HUES48 (cell line): ENCODE data around the gene SH2D3A.
"Not testable (repeated sequence)": the region's sequence is repeated elsewhere in the genome, so short reads cannot be mapped to it uniquely, and the experiment has no call there.

Experiments used
- H3K27ac ChIP-seq: one replicate; pipeline ENCODE4 v1.7.0; 2013; ENCODE audit warnings: low read depth, low read length, inconsistent platforms
- H3K27me3 ChIP-seq: 2 replicates; pipeline ENCODE4 v1.6.1; 2013; ENCODE audit warnings: mild to moderate bottlenecking, low read length; ENCODE audit not compliant: control insufficient read depth, insufficient read depth
- H3K36me3 ChIP-seq: 2 replicates; pipeline ENCODE4 v1.6.1; 2013; ENCODE audit warnings: low read length; ENCODE audit not compliant: control insufficient read depth, insufficient read depth
- H3K4me1 ChIP-seq: 2 replicates; pipeline ENCODE4 v1.6.1; 2013; ENCODE audit warnings: mild to moderate bottlenecking, low read length; ENCODE audit not compliant: control insufficient read depth, insufficient read depth
- H3K4me3 ChIP-seq: 2 replicates; pipeline ENCODE4 v1.5.1; 2013; ENCODE audit warnings: mild to moderate bottlenecking, low read depth, low read length
- H3K9ac ChIP-seq: 2 replicates; pipeline ENCODE4 v1.6.1; 2013; ENCODE audit warnings: mild to moderate bottlenecking, low read depth, low read length, moderate library complexity
- H3K9me3 ChIP-seq: 2 replicates; pipeline ENCODE4 v1.6.1; 2013; ENCODE audit warnings: low read length; ENCODE audit not compliant: control insufficient read depth, insufficient read depth

The SH2D3A gene

DNA sequence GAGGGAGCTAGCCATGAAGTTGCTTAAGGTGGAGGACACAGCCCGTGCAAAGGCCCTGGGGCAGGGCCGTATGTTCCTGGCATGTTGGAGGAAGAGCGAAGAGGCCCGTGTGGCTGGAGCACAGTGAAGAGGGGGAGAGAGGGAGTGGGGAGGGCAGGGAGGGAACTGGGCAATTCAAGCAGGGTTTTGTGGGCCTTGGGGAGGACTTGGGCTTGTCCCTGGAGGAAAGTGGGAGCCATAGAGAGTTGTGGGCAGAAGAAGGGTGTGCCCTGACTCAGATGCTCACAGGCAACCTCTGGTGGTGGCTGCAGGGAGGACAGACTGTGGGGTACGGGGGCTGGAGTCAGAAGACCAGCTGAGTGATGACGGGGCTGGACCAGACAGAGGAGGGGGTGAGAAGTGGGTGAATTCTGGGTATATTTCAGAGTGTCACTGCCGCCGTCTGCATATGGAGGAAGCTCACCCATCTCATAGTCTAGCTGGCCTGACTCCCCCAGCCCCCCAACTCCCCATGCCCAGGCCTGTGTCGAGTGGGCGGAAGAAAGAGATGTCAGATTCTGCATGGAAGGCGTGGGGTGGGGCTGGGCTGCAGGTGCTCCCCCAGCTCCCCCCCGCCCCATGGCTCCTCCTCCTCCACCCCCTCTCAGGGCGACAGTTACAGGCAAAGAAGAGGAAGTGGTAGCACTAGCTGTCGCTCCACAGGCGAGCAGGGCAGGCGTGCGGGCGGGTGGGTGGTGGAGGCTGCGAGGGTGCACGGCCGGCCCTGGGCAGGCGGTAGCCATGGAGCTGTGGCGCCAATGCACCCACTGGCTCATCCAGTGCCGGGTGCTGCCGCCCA lies 5.0 kb upstream of the SH2D3A start, which contains the start of gene VAV1:
VAV1 (plus strand) TSS at position 681 of the 838 bp plus-strand sequence; CDS start at position 781, 100 bp downstream.
- Histone ChIP-seq H3K36me3 (no peaks in the 10 kb centered on the region), H3K4me1 (no peaks in the 10 kb centered on the region), H3K27me3 (no peaks in the 10 kb centered on the region), H3K27ac (no peak within 1 kb of the TSS), H3K4me3 (no peak within 1 kb of the TSS), H3K9me3 (peaks cover 5% of the 10 kb centered on the region; the same call in 1 of the 2 replicates), H3K9ac (no peak within 1 kb of the TSS)

DNA sequence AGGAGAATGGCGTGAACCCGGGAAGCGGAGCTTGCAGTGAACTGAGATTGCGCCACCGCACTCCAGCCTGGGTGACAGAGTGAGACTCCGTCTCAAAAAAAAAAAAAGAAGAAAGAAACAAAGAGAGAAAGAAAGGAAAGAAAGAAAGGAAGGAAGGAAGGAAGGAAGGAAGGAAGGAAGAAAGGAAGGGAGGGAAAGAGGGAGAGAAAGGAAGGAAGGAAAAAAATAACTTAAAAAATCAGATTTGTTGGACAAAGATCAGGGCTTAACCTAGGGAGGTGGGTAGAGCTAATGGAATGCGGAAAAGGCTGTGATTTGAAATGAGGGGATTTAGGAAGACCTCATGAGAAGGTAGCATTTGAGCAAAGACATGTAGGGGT lies 4.4 kb upstream of the SH2D3A start:
- not testable (repeated sequence) for H3K9ac ChIP-seq, H3K9me3 ChIP-seq, H3K36me3 ChIP-seq, H3K4me1 ChIP-seq, H3K27ac ChIP-seq, H3K27me3 ChIP-seq, H3K4me3 ChIP-seq

DNA sequence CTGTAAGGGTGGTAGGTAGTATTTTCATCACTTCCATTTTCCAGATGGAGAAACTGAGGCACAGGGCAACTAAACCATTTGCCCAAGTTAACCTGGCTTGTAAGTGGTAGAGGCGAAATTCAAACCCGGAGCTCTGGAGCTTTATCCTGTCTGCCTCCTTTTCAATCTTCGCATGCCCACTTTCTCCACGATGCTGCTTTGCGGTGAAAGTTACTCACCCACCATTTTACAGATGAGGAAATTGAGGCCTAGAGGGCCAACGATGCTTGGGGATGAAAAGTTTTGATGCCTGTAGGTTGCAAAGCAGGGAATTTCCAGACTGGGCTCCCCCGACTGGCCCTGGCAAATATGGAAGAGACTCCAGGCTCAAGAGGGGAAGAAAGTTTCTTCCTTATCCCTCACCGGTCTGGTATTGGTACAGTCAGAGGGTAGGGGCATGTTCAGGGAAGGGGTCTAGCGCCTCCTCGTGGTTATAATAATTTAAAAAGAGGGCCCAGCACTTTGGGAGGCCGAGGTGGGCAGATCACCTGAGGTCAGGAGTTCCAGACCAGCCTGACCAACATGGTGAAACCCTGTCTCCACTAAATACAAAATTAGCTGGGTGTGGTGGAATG lies 1.9 kb upstream of the SH2D3A start:
- Histone ChIP-seq H3K9me3 (no peaks in the 10 kb centered on the region), H3K27me3 (no peaks in the 10 kb centered on the region), H3K4me1 (peaks cover 11% of the 10 kb centered on the region), H3K4me3 (no peak overlapping the region), H3K9ac (no peak overlapping the region), H3K27ac (no peak overlapping the region), H3K36me3 (no peaks in the 10 kb centered on the region)

DNA sequence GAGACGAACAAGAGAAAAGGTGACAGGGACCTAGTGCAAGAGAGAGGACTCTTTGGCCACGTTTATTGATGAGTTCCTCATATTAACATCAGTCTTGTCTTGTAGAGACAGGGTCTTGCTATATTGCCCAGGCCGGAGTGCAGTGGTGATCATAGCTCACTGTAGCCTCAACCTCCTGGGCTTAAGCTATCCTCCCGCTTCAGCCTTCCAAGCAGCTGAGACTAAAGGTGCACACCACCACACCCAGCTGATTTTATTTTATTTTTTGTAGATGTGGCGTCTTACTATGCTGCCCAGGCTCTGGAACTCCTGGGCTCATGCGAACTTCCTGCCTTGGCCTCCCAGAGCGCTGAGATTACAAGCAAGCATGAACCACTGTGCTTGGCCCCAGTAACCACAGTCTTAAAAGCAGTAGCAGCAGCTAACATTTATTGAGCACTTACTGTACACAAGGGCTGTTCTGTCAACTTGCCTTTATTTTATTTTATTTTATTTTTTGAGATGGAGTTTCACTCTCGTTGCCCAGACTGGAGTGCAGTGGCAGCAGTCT lies 1.1 kb upstream of the SH2D3A start:
- H3K36me3 ChIP-seq: no peaks in the 10 kb centered on the region
- no peaks in the 10 kb centered on the region for H3K9me3 ChIP-seq
- peaks cover 11% of the 10 kb centered on the region for H3K4me1 ChIP-seq
- H3K4me3 ChIP-seq: peak overlapping the region; percentile 85
- no peaks in the 10 kb centered on the region for H3K27me3 ChIP-seq
- peak overlapping the region; percentile 37 for H3K27ac ChIP-seq
- H3K9ac ChIP-seq: no peak overlapping the region

DNA sequence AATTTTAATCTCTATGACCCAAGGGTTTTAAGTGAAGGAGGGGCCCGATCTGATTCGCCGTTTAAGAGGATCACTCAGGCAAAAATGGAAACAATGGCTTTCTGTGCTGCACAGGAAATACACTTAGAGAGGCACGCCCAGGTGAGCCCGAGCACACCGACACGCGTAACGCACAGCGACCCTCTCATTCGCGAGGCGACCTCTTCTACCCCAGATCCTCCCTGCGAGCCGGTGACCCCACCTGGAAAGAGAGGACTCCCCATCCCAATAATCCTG lies 216 bp downstream of the SH2D3A start:
- Histone ChIP-seq H3K4me1 (peaks cover 11% of the 10 kb centered on the region), H3K36me3 (0 out of 2 replicates have a peak, but pooled peaks cover 4% of the 10 kb centered on the region), H3K27me3 (no peaks in the 10 kb centered on the region), H3K9ac (peak overlapping the region; percentile 41; the same call in 1 of the 2 replicates), H3K27ac (no peak overlapping the region), H3K9me3 (no peaks in the 10 kb centered on the region), H3K4me3 (peak overlapping the region; percentile 85)

DNA sequence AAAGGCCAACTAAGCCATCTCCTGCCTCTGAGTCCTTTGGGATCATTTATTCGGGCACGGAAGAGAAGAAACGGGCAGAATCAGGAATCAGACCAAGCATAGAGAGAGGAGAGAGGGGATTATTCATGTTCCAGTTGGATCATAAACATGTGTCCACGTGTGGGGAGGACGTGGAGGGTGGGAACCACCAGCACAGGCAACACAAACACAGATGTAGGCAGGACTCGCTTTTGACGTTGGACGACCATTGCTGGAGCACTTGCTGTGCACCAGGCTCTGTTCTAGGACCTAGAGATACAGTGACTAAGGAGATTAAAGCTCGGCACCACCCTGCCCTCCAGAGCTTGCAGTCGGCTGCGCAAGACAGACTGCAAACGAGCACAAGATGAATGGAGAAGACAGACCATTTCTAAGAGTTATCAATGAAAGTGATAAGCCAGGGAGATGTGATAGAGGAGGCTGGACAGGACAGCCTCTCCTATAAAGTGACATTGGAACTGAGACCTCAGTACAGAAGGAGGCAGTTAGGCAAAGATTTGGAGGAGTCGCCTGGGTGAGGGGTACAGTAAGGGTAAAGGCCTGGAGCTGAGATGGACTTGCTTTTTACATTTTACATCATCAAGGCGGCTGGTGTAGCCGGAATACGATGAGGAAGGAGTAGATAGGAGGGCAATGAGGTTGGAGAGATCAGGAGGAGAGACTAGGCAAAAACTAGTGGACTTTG lies 716 bp downstream of the SH2D3A start:
- H3K4me1 ChIP-seq: peaks cover 11% of the 10 kb centered on the region
- H3K27me3 ChIP-seq: no peaks in the 10 kb centered on the region
- H3K9me3 ChIP-seq: no peaks in the 10 kb centered on the region
- H3K9ac ChIP-seq: peak overlapping the region; percentile 49
- H3K27ac ChIP-seq: peak overlapping the region; percentile 92
- peak overlapping the region; percentile 85 for H3K4me3 ChIP-seq
- 0 out of 2 replicates have a peak, but pooled peaks cover 4% of the 10 kb centered on the region for H3K36me3 ChIP-seq

DNA sequence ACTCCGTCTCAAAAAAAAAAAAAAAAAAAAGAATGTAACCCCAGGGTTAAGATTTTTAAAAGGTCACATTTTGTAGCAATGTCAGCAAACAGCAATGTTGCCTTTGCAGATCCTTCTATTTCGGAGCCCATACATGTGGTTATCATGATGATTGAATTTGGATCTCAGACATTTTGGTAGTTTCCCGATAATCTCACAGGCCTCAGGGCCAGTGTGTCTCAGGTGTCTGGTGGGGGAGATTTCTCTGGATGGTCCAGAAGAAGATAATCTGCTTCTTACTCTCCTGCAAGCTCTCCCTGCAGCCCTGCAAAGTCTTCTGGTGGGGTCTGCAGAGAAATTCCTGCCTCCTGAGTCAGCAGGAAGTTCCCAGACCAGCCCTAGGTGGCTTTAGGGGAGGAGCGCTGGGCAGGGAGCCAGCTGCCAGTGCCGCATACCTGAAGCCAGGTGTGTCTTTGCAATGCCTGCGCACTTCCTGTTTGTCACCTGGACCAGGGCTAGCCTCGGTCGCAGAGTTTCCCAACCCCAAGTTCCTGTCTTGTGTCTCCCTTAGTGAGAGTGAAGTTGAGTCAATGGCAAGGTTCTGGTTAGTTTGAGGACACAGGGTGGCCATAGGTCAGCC lies 1.4 kb downstream of the SH2D3A start:
- no peaks in the 10 kb centered on the region for H3K27me3 ChIP-seq
- H3K4me3 ChIP-seq: peak overlapping the region; percentile 85
- H3K9ac ChIP-seq: peak overlapping the region; percentile 73
- 0 out of 2 replicates have a peak, but pooled peaks cover 4% of the 10 kb centered on the region for H3K36me3 ChIP-seq
- H3K27ac ChIP-seq: peak overlapping the region; percentile 92
- peaks cover 11% of the 10 kb centered on the region for H3K4me1 ChIP-seq
- H3K9me3 ChIP-seq: no peaks in the 10 kb centered on the region

DNA sequence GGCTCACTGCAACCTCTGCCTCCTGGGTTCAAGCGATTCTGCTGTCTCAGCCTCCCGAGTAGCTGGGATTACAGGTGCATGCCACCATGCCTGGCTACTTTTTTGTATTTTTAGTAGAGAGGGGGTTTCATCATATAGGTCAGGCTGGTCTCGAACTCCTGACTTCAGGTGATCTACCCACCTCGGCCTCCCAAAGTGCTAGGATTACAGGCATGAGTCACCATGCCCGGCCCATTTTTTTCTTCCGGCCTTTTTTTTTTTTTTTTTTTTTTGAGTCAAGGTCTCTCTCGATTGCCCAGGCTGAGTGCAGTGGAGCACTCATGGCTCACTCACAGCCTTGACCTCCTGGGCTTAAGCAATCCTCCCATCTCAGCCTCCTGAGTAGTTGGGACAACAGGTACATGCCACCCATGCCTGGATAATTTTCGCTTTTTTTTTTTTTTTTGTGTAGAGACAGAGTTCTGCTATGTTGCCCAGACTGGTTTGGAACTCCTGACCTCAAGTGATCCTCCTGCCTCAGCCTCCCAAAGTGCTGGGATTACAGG lies 4.9 kb downstream of the SH2D3A start:
- H3K4me3 ChIP-seq, H3K36me3 ChIP-seq, H3K27me3 ChIP-seq, H3K9me3 ChIP-seq, H3K9ac ChIP-seq, H3K27ac ChIP-seq: not testable (repeated sequence)
- H3K4me1 ChIP-seq: peaks cover 11% of the 10 kb centered on the region

DNA sequence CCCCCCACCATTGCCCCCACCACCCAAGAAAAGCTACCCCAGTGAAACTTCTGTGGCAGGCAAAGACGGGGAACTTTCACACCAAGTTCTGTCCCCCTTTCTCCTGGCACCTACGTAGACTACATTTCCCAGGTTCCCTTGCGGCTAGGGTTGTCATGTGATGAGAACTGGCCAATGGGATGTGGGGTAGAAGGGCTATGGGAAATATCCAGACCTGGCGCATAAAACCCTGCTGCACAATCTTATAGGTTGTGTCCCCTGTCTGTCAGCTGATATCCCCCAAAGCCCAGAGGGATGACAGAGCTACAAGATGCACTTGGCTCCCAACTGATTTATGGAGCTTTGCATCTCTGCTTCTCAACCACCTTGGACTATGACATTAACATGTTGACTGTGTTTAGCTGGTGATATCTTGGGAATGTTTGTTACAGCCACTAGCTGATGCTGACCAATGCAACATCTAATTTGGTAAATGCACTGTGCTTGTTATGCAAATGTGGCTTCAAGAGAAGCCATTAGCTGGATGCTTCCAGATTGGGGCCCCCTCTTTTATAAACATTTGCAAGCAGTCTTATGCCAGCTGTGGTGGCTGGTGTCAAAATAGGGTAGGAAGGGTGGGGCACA lies 6.1 kb downstream of the SH2D3A start:
- Histone ChIP-seq H3K36me3 (peaks cover 12% of the 10 kb centered on the region), H3K9ac (no peak overlapping the region), H3K27ac (no peak overlapping the region), H3K4me1 (peaks cover 6% of the 10 kb centered on the region), H3K27me3 (no peaks in the 10 kb centered on the region), H3K9me3 (no peaks in the 10 kb centered on the region), H3K4me3 (no peak overlapping the region)

DNA sequence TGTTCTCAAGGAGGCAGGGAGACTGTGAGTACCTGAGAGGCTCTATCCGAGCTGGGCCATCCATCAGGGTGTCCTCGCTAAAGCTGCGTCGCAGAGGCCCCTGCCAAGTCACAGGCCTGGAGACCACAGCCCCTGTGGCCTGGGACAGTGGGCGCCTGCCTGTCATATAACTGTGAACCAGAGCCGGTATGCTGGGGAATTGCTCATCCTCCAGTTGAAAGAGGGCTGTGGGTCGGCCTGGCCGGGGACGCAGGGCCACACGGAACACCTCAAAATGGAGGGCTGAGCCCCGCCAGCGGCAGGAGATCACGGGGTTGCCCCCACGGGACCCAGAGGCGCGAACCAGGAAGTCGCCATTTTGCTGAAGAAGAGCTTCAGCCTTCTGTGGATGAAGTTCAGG lies 6.6 kb downstream of the SH2D3A start:
- no peak overlapping the region for H3K27ac ChIP-seq

More for the DNA sequence above, 6.6 kb downstream of the SH2D3A start:
- Histone ChIP-seq H3K4me3 (no peak overlapping the region), H3K9me3 (no peaks in the 10 kb centered on the region), H3K4me1 (peaks cover 2% of the 10 kb centered on the region), H3K9ac (no peak overlapping the region), H3K27me3 (no peaks in the 10 kb centered on the region), H3K36me3 (peaks cover 12% of the 10 kb centered on the region)
